AG20443 (cell line): ENCODE data around the gene CPD.
"Not testable (repeated sequence)": the region's sequence is repeated elsewhere in the genome, so short reads cannot be mapped to it uniquely, and the experiment has no call there.

ENCODE experiments used
- DNase-seq: peaks from one replicate; pipeline ENCODE4 v3.0.0; 2012; ENCODE audit warnings: low spot score, mixed read lengths

Gene CPD

GRCh38 chr17:30378825-30379302 lies at the start of gene CPD:
Gene CPD, plus strand, starts transcription at chr17:30378927. Its CDS starts 54 bp downstream, at chr17:30378981.
- DNase-seq, result peak; percentile 99

GRCh38 chr17:30332057-30332542 lies 46.6 kb upstream of the CPD start:
- DNase-seq, result no peak

- DNase-seq, result no peak
These were observed 45.0 kb upstream of the CPD start, which contains the start of gene TMIGD1 for GRCh38 chr17:30333503-30334360. Gene TMIGD1, minus strand, starts transcription at chr17:30334057. Its CDS starts 1,924 bp downstream, at chr17:30332133.

DNA sequence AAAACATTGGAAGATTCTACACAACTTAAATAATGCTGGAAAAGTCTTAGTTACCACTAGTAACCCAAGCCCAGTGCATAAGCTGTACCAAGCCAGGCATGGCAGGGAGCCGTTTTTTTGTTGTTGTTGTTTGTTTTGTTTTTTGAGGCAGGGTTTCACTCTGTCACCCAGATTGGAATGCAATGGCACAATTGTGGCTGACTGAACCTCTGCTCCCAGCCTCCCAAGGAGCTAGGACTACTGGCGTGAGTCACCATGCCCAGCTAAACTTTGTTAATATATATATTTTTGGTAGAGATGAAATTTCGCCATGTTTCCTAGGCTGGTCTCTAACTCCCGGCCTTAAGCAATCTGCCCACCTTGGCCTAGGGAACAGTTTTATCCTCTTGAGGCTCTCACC lies 44.3 kb upstream of the CPD start:
- no peak for DNase-seq

DNA sequence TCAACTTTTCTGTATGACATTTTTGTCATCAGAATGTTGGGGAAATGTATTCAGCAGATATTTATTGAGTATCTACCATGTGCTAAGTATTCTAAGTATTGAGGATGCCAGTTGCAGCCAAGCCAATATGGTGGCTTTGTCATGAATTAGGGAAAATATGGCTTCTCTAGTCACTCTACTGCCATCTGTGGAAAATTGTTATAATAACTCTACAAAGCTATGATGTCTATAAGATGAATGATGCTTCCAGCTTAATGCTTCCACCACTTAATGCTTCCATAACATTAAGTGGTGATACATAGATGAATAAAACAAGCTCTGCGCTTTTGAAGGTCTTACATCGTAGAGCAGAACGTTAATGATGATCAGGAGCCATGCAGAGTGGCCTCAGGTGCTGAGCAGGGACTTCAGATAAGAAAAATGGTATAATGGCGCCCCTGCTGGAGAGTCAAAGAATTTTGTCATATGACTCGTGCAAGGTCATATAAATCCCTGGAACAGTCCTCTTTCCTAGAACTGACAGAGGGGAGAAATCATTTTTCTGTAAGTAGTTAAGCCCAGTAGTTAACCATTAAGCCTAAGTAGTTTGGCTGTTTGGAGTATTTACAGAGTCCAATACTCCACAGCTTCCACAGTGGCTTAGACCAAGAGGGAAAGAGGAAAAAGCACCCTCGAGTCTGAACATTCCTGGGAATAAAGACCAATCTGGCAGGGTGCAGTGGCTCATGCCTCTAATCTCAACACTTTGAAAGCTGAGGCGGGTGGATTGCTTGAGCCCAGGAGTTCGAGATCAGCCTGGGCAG lies 42.2 kb upstream of the CPD start:
- DNase-seq, result peak; percentile 37

GRCh38 chr17:30337393-30337999 lies 41.2 kb upstream of the CPD start:
- no peak for DNase-seq

DNA sequence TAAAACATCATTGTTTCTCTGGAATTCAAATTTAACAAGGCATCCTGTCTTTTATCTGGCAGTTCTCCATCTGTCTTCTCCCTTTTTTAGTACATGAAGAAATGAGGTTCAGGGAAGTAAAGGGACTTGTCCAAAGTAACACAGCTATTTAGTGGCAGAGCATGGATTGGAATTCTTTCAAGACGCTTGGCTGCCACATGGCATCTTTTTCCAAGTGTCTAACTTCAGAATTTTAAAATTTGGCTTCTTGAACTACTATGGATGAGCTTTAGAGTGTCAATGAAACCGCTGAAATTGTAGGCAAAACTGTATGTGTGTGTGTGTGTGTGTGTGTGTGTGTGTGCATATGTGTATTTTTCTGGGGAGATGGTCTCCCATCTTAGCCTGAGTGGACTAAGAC lies 39.6 kb upstream of the CPD start:
- no peak for DNase-seq

DNA sequence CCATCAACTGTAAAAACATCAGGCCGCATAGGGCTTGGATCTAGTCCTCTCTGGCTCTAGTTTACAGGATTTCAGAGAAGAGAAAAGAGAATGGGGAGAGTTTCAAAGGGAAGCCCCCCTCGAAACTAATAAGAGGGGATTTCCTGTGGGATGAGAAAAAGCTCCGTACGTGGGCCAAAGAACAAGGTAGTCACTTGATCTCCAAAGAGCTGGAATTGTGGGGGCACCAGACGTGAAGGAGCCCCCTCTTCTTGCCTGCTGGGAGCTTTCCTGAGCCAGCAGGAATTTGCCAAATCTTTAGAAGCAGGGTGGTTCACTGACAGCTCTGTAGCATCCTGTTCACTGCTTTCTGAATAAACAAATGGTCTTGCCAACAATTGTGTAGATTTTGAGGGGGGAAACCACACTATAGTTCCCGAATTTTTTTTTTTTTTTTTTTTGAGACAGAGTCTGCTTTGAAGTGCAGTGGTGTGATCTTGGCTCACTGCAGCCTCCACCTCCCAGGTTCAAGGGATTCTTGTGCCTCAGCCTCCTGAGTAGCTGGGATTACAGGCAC lies 37.8 kb upstream of the CPD start:
- no peak for DNase-seq

DNA sequence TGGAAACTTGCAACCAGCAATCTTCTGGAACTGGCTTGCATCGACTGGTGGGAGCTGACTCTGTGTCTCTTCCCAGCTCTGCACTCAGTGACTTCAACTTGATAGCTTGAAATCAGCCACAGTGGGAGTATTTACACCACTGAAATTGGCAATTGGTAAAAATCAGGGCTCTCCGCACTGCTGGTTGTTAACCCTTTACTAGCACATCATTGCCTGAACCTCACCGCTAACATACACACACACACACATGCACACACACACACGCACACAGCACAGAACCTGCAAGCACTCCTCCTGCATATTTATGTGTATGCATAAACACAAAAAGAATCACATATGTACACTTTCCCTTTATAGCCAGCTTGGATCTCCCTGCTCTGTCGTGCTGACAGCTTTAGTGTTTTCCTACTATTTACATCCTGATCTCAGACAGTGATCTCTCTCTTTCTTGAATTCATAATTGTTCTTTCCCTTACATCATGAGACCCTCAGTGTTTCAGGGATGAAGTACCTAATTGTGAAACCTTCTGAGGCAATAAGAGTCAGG lies 37.0 kb upstream of the CPD start:
- no peak for DNase-seq

DNA sequence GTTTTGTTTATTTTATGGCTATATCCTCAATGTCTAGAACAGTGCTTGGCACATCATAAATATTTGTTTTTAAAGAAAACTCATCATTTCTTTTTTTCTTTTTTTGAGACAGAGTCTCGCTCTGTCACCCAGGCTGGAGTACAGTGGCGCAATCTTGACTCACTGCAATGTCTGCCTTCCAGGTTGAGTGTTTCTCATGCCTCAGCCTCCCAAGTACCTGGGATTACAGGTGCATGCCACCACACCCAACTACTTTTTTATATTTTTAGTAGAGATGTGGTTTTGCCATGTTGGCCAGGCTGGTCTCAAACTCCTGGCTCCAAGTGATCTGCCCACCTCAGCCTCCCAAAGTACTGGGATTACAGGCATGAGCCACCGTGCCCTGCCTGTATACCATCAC lies 35.5 kb upstream of the CPD start:
- DNase-seq, result not testable (repeated sequence)

DNA sequence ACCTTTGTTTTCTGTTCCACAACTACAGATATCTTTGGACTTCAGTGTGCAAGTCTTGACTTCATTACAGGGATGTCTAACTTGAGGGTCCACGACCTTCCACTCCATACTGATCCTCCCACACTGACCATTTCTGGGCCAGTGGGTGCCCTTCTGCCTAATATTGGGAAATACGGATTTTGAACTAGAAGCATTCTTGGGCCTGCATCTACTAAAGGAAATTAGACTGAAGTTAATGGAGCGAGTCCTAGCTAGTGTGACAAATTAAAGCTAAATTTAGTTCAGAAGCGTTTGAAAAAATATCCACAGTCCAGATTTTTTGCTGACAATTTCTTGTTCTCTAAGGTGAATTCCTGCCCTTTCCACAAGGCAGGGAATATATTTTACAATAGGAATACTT lies 34.9 kb upstream of the CPD start:
- DNase-seq, result no peak

DNA sequence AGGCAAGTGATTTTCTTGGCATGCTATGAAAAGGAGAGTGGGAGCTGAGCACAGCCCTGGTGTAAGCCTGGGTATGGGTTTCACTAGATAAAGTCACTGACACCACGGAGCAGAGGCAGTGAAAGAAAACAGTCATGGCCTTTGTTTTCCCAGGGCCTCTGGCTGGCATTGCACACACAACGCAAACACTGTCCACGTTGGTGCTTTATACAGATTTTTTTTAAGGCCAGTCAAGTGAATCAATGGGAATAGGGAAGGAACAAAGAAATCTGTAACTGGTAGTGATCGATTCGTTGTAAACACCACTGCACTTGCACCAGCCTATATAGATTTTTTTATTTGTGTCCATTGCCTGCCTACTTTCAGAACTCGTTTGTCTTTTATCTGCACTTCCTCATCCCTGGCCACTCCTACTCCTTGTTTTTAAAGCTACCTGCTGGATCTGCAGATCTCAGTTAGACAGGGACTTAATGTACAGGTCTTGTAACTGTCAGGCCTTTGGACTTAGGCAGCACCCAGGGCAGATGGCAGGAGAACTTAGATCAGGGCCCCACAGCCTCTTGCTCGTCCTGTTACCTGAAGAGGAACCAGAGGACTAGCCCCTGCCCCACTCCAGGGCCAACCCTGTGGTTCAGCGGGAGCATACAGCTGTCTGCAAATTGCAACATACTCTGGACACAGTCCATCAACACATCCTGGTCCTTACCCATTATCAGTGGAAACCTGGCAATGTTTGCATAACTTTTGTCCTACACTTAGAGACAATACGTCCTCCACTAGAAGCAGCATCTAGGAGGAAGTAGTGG lies 34.2 kb upstream of the CPD start:
- no peak for DNase-seq

GRCh38 chr17:30345089-30345433 lies 33.7 kb upstream of the CPD start:
- no peak for DNase-seq

GRCh38 chr17:30345527-30346075 lies 33.1 kb upstream of the CPD start:
- no peak for DNase-seq

GRCh38 chr17:30346221-30346795 lies 32.4 kb upstream of the CPD start:
- DNase-seq, result no peak

GRCh38 chr17:30347488-30347887 lies 31.2 kb upstream of the CPD start:
- DNase-seq, result no peak

DNA sequence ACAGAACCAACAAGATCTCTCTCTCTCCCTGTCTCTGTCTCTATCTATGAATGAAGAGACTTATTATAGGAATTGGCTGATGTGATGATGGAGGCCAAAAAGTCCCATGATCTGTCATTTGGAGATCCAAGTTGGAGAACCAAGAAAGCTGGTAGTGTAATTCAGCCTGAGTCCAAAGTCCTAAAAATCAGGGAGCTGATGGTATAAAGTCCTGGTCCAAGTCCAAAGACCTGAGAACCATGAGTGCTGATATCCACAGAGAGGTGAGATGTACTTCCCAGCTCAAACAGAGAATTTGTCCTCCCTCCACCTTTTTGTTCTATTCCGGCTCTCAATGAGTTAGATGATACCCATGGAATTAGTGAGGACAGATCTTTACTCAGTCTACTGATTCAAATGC lies 29.5 kb upstream of the CPD start:
- DNase-seq, result no peak

- not testable (repeated sequence) for DNase-seq
These were observed 27.5 kb upstream of the CPD start for GRCh38 chr17:30351263-30351662.

GRCh38 chr17:30351735-30352134 lies 27.0 kb upstream of the CPD start:
- no peak for DNase-seq

- DNase-seq, result no peak
These were observed 26.4 kb upstream of the CPD start for GRCh38 chr17:30352240-30352814.
